OCI-LY3 (cell line): ENCODE results near the gene GLB1L3.

Source experiments
- H2AFZ ChIP-seq: fragments of 200-600, 300-600 bp; shearing (Covaris generic); 2 replicates; pipeline ENCODE4 v1.6.0; 2014; ENCODE audit warnings: antibody characterized with exemption, low read depth, low read length
- H3K27ac ChIP-seq: fragments of 200-600, 300-600 bp; sonication (generic); 2 replicates; pipeline ENCODE4 v1.5.1; 2014; ENCODE audit warnings: mild to moderate bottlenecking, low read length, moderate library complexity, mixed read lengths
- H3K27me3 ChIP-seq: fragments of 200-600, 300-600 bp; sonication (generic); 2 replicates; pipeline ENCODE4 v1.6.1; 2014; ENCODE audit warnings: low read depth, low read length, mixed read lengths
- H3K36me3 ChIP-seq: fragments of 200-600, 300-600 bp; sonication (generic); replicated peaks from 2 replicates; pipeline ENCODE3; 2014; ENCODE audit warnings: low read depth, low read length, mixed read lengths
- H3K4me1 ChIP-seq: fragments of 300-600, 200-600 bp; sonication (generic); 2 replicates; pipeline ENCODE4 v1.6.1; 2014; ENCODE audit warnings: low read length, mixed read lengths
- H3K4me2 ChIP-seq: fragments of 200-600, 300-600 bp; sonication (generic); 2 replicates; pipeline ENCODE4 v1.6.1; 2014; ENCODE audit warnings: low read length, mixed read lengths
- H3K4me3 ChIP-seq: fragments of 300-600, 200-600 bp; sonication (generic); 2 replicates; pipeline ENCODE4 v1.5.1; 2014; ENCODE audit warnings: antibody characterized with exemption, mild to moderate bottlenecking, low read length, moderate library complexity
- H3K79me2 ChIP-seq: fragments of 300-600, 200-600 bp; shearing (Covaris generic); 2 replicates; pipeline ENCODE4 v1.6.1; 2014; ENCODE audit warnings: mild to moderate bottlenecking, low read length, mixed read lengths
- H3K9ac ChIP-seq: fragments of 300-600, 200-600 bp; shearing (Covaris generic); 2 replicates; pipeline ENCODE4 v1.6.0; 2014; ENCODE audit warnings: mild to moderate bottlenecking, low read length, moderate library complexity
- H3K9me3 ChIP-seq: fragments of 200-600, 300-600 bp; shearing (Covaris generic); 2 replicates; pipeline ENCODE4 v1.6.1; 2014; ENCODE audit warnings: low read length, mixed read lengths; ENCODE audit not compliant: insufficient read depth
- H4K20me1 ChIP-seq: fragments of 200-600, 300-600 bp; sonication (generic); 2 replicates; pipeline ENCODE4 v1.6.1; 2016; ENCODE audit warnings: low read length, mixed read lengths; ENCODE audit not compliant: insufficient read depth
- EZH2phosphoT487 ChIP-seq: fragments of 200-600 bp; shearing (Covaris generic); IDR thresholded peaks from 2 replicates; pipeline ENCODE4 v1.6.1; 2018; ENCODE audit warnings: antibody characterized with exemption, mixed run types, low read depth
- TF ChIP-seq, protein P1 (sequence below): fragments of 200-600, 300-600 bp; sonication (generic); IDR thresholded peaks from 2 replicates; pipeline ENCODE4 v1.5.1; 2014; ENCODE audit warnings: antibody characterized with exemption, low read length, low read depth

Gene GLB1L3

DNA sequence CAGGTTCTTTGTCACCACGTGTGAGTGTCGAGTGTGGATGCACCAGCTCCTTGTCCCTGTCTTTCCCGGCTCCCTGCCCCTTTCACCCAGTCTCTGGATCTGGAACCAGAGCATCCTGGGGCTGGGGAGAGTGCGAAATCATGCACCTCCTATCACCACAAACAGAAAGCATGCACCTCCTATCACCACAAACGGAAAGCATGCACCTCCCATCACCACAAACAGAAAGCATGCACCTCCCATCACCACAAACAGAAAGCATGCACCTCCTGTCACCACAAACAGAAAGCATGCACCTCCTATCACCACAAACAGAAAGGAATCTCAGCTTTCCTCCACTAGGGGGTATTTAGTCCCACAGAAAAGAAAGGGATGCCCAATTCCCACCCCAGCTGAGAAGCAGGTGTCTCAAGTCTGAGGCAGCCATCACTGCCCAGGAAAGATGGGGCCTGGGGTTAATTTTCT is 5.9 kb upstream of the GLB1L3 start:
- no peak for TF ChIP-seq EZH2phosphoT487
- TF ChIP-seq, protein P1, sequence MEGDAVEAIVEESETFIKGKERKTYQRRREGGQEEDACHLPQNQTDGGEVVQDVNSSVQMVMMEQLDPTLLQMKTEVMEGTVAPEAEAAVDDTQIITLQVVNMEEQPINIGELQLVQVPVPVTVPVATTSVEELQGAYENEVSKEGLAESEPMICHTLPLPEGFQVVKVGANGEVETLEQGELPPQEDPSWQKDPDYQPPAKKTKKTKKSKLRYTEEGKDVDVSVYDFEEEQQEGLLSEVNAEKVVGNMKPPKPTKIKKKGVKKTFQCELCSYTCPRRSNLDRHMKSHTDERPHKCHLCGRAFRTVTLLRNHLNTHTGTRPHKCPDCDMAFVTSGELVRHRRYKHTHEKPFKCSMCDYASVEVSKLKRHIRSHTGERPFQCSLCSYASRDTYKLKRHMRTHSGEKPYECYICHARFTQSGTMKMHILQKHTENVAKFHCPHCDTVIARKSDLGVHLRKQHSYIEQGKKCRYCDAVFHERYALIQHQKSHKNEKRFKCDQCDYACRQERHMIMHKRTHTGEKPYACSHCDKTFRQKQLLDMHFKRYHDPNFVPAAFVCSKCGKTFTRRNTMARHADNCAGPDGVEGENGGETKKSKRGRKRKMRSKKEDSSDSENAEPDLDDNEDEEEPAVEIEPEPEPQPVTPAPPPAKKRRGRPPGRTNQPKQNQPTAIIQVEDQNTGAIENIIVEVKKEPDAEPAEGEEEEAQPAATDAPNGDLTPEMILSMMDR = 0 out of 2 replicates have a peak, but pooled peaks have one; percentile 4
- Histone ChIP-seq H4K20me1 (no peaks in the 10 kb centered on the region), H3K9ac (no peak overlapping the region), H3K27me3 (peaks cover 6% of the 10 kb centered on the region), H3K27ac (no peak overlapping the region), H3K79me2 (no peaks in the 10 kb centered on the region), H3K4me2 (no peak overlapping the region), H3K9me3 (no peaks in the 10 kb centered on the region), H2AFZ (no peak overlapping the region), H3K4me1 (no peaks in the 10 kb centered on the region), H3K4me3 (no peak overlapping the region), H3K36me3 (no peaks in the 10 kb centered on the region)

DNA sequence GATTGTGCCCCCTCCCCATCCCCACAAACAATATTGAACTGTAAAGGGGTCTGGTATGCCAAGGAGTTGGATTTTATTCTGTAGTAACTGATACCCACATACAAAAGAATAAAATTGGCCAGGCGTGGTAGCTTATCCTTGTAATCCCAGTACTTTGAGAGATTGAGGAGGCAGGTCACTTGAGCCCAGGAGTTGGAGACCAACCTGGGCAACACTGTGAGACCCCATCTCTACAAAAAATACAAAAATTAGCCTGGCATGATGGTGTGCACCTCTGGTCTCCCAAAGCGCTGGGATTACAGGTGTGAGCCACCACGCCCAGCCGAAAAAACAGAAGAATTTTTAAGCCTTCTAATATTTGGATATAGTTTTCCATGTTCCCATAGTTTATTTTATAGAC is 4.2 kb upstream of the GLB1L3 start:
- H3K36me3 ChIP-seq = no peaks in the 10 kb centered on the region
- H3K27me3 ChIP-seq = peaks cover 6% of the 10 kb centered on the region
- no peak overlapping the region for H2AFZ ChIP-seq
- H3K4me1 ChIP-seq = no peaks in the 10 kb centered on the region
- no peak overlapping the region for H3K9ac ChIP-seq
- no peaks in the 10 kb centered on the region for H4K20me1 ChIP-seq
- H3K27ac ChIP-seq = no peak overlapping the region
- no peak overlapping the region for H3K4me2 ChIP-seq
- no peak for TF ChIP-seq EZH2phosphoT487
- TF ChIP-seq, protein P1 = no peak
- no peaks in the 10 kb centered on the region for H3K79me2 ChIP-seq
- no peak overlapping the region for H3K4me3 ChIP-seq
- no peaks in the 10 kb centered on the region for H3K9me3 ChIP-seq

DNA sequence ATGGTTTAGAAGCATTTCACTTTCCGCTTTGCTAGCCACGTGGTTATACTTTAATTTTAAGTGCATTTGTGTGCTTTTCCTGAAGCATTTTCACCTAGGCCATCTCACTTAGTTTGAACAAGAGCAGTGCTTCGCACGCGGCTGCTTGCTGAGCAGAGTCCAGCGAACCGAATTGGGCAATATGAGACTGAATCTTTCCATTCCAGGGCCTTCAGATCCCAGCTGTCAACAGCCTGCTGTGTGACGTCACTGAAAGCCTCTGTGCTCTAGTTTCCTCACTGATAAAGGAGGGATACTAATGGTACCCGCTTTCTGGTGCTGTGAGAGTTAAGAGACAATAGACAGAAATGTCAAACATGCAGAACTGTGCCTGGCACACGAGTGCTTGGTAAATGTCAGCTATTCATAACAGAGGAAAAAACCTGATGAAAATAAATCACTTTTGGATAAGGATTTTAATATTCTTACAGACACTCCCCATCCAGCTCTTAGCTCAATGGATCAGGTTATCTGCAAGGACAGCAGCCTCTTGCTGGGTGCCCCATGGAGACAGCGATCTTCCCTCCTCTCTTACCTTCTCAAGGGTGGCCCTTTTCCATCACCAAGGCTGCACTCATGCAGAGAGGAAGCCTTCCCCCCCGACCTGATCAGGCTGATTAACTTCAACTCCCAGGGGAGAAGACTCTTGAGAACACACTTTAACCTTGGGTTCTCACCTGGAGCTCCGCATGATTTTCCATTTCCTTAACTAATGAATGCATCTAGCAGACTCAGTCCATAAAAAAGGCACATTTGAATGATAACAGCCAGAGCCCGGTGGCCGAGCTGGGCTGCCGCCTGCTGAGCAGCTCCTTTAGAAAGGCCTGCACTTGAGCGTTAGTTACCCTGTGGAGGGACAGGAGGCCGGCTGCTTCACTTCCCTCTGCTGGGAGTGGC is 3.5 kb upstream of the GLB1L3 start:
- no peak overlapping the region for H3K9ac ChIP-seq

DNA sequence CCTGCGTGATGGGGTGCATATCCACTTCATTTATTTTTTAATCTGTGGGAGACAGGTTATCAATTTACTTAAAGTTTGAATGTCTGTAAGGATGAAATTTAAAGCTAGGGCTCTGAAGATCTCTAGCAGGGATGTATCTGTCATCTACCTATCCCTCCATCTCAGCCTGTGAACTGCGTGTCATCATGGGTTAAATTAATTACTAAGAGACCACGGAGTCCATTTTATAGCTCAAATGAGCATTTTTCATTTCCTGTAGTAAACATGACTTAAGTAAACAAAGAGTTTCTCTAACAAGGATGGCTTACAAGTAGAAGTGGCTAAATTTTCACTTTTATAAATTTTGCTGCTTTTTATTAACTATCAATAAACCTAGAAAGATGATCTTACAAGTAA is 2.9 kb upstream of the GLB1L3 start:
- no peak overlapping the region for H3K4me3 ChIP-seq
- H3K9me3 ChIP-seq = no peaks in the 10 kb centered on the region
- no peaks in the 10 kb centered on the region for H3K79me2 ChIP-seq
- no peaks in the 10 kb centered on the region for H3K4me1 ChIP-seq
- H3K27me3 ChIP-seq = peaks cover 6% of the 10 kb centered on the region
- TF ChIP-seq, protein P1 = no peak
- no peak for TF ChIP-seq EZH2phosphoT487
- H3K9ac ChIP-seq = no peak overlapping the region
- no peaks in the 10 kb centered on the region for H3K36me3 ChIP-seq
- H3K27ac ChIP-seq = no peak overlapping the region
- no peak overlapping the region for H3K4me2 ChIP-seq
- H4K20me1 ChIP-seq = no peaks in the 10 kb centered on the region
- H2AFZ ChIP-seq = no peak overlapping the region

More for the DNA sequence above, 3.5 kb upstream of the GLB1L3 start:
- H3K9me3 ChIP-seq = no peaks in the 10 kb centered on the region
- no peak overlapping the region for H3K4me2 ChIP-seq
- H3K4me1 ChIP-seq = no peaks in the 10 kb centered on the region
- no peak for TF ChIP-seq EZH2phosphoT487
- TF ChIP-seq, protein P1 = no peak
- no peaks in the 10 kb centered on the region for H3K79me2 ChIP-seq
- H3K27ac ChIP-seq = no peak overlapping the region
- no peaks in the 10 kb centered on the region for H4K20me1 ChIP-seq
- H3K27me3 ChIP-seq = peaks cover 6% of the 10 kb centered on the region
- H3K36me3 ChIP-seq = no peaks in the 10 kb centered on the region
- no peak overlapping the region for H3K4me3 ChIP-seq
- no peak overlapping the region for H2AFZ ChIP-seq
